GM18526 (cell line): ENCODE measurements around the gene NXT1.

Experiments used
- POLR2A ChIP-seq: IDR thresholded peaks from 3 replicates; pipeline ENCODE4 v1.6.1; 2011; ENCODE audit not compliant: insufficient read length; ENCODE audit errors: extremely low read depth

NXT1 gene

DNA sequence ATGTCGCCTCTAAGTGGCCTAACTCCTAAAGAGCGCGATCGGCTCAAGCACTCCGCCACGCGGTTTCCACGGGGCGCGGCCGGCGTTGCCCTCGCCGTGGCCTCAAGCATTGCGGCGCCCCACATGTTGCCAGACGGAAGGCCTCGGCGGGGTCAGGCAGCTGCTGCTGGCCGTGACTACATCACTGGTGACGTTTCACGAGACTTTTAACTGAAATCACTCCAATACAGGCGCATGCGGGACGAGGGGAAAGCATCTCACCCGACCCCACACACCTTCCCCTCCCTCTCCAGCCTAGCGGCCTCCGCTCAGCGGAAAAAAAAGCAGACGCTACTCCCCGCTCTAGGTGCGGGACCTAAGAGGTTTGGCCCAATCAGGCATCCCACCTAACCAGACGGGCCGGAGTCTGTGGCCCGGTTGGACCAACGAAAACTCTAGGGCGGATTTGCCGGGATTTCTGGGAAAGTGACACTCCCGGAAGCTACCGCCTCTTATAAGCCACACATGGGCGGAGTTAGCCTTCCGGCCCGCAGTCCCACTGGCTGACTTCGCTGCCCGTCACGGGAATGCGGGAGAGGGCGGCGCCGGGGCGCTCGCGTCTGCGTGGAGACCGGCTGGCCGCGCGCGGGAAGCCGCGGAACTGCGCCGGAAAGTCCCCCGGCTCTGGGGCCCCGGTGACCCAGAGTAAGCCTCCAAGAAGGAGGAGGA, at the start of gene NXT1:
NXT1 (plus strand) TSS at position 596 of the 708 bp plus-strand sequence. CDS start 3,251 bp downstream, outside the sequence.
- peak; percentile 79 for TF ChIP-seq POLR2A

DNA sequence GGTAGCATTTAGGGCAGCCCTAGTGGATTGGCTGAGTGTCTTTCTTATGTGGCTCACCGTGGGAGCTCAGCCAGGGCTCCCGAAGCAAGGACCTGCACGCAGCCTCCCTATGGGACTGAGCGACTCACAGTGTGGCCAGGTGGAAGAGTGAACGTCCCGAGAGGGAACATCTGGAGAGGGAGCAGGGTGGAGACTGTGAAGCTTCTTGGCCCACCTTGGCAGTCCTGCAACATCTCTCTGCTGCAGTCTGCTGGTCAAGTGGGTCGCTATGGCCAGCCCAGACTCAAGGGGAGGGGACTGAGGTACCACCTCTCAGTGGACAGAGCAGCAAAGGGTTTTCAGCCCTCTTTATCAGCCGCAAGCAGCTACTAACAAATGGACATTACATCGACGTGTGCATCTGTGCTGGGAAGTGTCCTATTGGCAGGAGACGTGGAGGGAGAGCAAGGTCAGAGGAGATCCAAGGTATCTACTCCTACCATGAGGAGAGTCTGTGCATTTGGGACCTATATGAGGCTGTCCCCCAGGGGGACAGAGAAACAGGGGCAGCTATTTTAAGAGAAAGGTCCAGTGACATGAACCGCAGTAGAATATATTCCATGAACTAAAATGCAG, 49.0 kb upstream of the NXT1 start:
- no peak for TF ChIP-seq POLR2A

DNA sequence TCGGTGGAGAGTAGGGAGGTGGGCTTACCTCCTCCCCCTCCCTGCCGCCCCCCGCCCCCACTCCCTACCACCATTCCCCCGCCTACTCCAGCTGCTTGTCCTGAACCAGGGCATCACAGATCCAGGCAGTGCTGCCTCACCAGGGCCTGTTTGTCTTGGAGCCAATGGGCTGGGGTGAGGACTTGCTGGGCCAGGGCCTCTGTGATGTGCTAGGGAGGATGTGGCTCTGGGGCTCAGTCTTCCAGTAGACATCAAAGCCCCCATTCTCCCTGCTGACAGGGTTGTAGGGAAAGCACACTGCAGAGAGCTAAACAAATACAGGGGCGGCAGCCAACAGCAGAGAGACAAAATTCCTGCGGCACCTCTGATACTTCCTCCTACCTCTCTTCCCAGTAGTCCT, 48.2 kb upstream of the NXT1 start:
- TF ChIP-seq POLR2A, result no peak

DNA sequence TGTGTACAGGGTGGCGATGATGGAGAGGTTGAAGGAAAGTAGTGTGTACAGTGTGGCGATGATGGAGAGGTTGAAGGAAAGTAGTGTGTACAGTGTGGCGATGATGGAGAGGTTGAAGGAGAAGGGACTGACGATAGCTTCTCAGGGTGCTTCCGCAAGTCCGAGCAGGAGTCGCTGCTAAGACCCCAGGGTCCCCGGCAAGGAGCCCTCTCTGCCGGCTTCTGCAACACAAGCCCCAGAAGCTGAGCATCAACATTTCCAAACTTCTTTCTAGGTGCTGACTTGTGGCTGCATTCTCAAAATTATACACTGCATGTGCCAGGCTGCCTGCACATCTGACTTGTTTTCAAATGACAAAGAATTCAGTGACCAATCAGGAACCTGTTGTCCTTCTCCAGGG, 47.8 kb upstream of the NXT1 start:
- no peak for TF ChIP-seq POLR2A

DNA sequence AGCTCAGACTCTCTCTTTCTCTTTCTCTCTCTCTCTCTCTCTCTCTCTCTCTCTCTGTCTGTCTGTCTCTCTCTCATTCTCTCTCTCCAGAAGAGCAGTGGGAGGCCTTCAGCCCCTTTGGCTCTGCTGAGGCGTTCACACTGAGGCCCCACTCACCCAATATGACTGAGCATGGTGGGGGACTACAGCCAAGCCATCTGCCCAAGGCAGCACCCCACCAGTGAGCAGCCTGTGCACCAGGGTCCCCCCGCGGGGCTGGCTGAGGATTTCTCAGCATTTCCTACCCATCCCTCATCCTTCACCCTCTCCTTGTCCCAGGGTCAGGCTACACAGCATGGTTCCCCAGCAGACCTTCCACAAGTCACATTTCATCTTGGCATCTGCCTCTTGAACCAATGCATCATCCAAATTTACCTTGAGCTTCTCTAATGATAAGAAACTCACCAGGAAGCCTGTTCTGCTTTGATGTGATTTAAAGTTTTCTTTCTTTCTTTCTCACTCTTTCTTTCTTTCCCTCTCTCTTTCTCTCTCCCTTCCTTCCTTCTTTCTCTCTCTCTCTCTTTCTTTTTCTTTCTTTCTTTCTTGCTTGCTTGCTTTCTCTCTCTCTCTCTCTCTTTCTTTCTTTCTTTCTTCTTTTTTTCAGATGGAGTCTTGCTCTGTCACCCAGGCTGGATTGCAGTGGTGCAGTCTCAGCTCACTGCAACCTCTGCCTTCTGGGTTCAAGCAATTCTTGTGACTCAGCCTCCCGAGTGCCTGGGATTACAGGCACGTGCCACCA, 47.1 kb upstream of the NXT1 start:
- TF ChIP-seq POLR2A, result no peak

DNA sequence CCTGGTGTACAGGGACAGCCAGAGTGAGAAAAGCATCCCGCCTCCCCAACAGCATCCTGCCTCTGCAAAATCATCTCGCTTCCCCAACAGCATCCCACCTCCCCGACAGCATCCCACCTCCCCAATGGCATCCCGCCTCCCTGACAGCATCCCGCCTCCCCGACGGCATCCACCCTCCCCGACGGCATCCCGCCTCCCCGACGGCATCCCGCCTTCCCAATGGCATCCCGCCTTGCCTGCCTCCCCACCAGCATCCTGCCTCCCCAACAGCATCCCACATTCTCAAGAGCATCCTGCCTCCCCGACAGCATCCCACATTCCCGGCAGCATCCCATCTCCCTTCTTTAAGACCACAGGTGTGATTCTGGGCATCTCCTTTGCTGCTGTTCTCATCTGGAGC, 46.0 kb upstream of the NXT1 start:
- TF ChIP-seq POLR2A, result no peak

DNA sequence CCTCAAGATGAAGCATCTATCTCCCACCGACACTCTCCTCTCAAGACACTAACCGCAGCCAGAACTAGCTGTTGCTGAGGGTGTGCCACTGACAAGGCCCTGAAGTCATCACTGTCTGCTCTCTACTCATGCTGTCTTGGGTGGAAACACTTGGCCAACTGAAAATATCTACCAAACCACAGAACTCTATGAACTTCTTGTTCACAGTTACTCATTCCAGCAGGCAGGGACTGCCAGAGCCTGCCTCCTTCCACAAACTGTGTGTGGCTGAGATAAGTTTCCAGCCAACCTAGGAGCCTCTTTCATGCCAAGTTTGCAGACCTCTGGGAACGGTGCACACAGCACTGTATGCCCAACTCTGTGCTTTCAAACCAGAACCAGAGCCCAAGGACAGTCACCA, 45.5 kb upstream of the NXT1 start:
- TF ChIP-seq POLR2A, result no peak

DNA sequence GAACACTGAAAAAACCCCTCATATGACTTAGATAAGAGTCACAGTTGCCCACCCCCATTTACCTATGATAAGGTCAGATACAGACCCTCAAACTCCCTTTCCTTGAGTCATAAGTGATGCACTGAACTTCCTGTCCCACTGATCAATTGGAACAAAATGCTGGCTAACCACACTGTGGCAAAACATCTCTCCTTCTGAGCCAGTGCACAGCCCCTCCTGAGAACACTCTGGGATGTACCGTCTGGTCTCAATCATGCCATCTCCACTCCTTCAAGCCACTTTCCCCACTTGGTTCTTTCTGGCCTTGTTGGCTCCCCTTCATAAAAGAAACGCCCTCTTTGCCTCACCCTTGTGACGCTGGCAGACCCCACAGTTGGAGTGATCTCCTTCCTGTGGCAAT, 42.6 kb upstream of the NXT1 start:
- no peak for TF ChIP-seq POLR2A

DNA sequence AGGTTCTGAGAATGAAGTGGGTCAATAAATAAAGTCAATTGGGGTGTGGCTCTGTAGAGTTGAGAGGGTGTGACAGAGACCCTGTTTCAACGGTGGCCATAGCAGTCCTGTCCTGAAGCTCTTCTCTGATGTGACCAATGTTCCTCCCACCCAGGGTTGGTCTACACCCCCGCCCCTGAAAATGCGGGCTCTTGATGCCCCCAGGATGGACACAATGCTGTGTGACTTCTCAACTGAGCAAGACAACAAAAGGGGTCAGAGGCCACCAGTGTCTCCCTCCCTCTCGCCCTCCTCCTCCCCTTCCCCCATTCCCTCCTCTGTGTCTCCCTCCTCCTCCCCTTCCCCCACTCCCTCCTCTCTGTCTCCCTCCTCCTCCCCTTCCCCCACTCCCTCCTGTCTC, 41.7 kb upstream of the NXT1 start:
- TF ChIP-seq POLR2A, result no peak

DNA sequence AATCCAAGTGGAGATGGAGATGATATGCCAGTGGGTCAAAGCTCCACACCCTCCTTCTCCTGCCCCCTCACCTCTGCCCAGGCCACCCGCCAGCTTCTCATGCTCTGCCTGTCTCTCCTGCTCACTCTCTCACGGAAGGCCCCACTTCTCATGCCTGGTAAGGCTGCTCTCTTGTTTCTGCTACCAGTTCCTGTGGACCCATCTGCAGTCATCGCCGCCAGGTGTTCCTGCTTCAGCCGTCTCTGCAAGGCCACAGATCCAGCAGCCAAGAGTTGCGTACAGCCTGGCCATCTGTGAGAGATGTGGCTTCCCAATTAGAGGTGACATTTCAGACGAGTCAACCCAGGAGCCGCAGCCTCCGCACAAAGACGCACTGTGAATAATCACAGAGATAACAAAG, 40.8 kb upstream of the NXT1 start:
- TF ChIP-seq POLR2A, result no peak

DNA sequence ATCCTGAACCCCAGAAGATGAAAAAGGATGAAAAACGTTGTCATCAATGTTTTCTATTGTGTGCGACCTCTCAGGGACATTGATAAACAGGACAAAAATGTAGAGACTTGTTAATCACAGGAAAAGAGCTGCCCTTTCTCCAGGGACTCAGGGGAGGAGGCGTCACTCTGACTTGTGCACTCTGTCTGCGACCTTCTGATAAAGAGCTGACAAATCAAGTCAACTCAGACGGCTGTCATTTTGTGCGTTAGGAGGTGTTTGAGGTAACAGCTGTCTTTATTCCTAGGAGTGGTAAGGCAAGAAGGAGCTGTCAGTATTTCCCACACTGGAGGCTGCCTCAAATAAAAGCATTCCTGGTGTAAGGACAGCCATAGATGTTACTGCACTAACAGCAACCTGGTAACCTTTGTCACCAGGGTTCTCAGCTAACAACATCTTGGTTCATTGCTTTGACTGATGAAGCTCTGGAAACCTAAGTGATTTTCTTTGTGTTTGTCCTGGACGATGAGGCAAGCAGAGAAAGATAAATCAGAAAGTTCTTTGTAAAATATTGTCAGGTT, 38.6 kb upstream of the NXT1 start:
- TF ChIP-seq POLR2A, result no peak

DNA sequence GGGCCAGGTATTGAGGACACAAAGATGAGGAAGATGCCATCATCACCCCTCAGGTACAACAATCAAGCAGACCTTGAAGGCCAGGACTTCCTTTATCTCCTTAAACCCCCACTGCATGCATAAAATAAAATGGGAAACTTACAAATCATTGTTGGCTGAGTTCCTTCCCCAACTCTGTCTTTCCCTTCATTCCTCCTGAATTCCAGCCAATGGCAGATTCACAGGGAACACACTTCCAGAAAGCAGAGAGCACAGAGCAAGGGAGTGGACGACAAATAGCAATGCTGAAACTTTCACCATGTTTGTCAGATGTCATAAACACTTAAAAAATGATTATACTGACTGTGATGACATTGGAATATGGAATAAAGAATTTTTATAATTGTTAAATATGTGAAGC, 37.3 kb upstream of the NXT1 start:
- TF ChIP-seq POLR2A, result no peak

DNA sequence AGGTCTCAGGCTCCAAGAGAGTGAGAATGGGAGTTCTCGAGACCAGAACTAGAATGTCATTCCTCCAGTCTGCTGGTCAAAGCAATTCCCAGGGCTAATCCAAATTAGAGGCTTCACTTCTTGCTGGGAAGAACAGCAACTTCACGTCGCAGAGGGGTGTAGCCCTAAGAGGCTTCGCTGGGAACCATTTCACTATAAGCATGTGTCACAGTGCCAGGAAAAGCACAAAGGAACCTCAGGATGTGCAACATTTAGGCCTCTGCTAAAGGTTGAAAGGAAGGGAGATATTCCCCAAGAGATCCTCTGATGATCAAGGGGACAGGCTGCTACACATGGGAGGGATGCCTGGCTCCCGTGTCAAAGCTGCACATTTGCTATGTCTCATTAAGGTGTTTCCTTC, 35.9 kb upstream of the NXT1 start:
- TF ChIP-seq POLR2A, result no peak

DNA sequence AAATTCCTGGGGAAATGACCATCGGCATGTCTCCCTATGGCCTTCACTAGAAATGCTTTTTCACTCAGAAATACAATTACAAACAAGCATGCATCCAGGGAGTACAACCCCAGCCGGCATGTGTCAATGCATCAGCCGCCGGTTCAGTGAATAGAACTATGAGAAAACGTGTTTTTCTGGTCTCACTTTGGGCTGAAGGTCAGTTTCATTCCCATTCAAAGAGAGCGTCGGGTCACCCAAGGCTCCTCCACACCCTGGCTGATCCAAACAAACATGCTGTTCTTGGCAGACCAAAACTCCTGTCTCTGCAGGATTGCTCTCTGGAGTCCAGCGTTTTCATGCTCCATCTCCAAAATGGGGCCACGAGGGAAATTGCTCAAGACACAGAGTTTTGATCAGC, 35.5 kb upstream of the NXT1 start:
- no peak for TF ChIP-seq POLR2A

DNA sequence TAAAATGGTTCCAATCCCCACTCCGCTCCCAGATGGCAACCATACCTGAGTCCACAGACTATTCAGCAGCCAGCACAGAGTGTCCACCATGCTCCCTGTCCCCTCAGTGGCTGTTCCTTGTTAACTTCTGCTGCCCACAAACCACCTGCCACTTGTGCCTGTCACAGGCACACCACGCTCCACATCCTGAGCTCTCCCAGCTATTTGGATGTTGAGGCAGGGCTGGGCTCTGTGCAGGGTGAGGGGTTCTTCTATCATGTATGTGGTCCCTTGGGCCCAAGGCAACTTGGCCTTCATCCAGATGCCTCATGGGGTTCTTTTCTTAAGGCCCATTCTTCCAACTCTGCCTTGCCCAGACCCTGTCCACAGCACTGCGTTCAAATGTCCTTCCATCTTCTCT, 34.0 kb upstream of the NXT1 start:
- TF ChIP-seq POLR2A, result no peak

DNA sequence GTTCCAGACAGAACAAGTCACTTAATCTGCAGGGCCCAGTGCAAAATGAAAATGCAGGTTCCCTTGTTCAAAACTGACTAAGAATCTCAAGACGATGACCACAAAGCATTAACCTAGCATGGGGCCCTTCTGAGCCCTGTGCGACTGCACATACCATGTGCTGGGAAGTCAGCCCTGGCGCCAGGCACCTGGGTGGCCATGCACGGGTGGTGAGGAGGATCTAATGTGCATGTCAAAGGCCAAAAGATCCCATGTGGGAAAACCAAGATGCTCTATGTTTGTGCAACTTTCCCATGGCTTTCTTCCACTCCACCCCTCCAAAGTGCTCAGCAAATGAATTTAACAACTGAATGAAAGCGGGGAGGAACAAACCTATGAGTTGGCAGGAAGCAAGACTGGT, 33.5 kb upstream of the NXT1 start:
- TF ChIP-seq POLR2A, result no peak
